Fibroblast of skin of left biceps (primary cell): ENCODE data around the gene CDC40.

Experiments used
- DNase-seq, 2 experiments: peaks; one replicate each; pipeline ENCODE4 v3.0.0-alpha.2; 2013; ENCODE audit warnings: low read depth in 2 of 2

The CDC40 gene

DNA sequence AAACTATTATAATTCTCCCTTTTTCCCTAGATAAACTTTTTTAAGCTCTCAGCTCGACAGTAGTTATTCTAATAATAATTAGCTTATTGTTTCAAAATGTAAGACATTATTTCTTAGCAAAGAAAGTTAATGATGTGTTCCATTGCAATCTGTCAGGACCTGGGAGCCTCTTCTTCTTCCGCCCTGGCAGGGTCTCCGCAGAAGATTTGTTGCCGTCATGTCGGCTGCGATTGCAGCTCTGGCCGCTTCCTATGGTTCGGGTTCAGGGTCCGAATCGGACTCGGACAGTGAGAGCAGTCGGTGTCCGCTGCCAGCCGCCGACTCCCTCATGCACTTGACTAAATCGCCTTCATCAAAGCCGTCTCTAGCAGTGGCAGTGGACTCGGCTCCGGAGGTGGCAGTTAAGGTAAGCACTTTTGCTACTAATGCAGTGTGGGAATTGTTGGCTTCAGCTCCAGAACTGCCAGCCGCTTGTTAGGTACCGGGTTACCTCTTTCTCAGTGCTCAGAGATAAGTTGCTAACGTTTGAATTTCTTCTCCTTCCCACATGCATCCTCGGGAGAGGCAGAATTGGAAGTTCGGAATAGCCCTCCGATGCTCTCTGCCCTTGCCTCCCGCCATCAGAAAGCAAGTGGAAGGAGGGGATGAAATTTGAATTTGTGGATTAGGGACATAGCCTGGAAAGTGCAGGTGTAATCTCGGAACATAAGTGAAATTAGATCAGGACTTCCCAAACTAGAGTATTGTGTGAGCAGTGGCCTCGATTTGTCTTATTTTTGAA is at the start of gene CDC40:
TSS of gene CDC40 (plus strand) at position 200 of the 781 bp plus-strand sequence. CDS start at position 218, 18 bp downstream.
- no peak for DNase-seq

- no peak for DNase-seq
Measured at GRCh38 chr6:110137924-110138887, 42.0 kb upstream of the CDC40 start.

- DNase-seq: no peak
Measured at GRCh38 chr6:110139052-110139451, 41.2 kb upstream of the CDC40 start.

DNA sequence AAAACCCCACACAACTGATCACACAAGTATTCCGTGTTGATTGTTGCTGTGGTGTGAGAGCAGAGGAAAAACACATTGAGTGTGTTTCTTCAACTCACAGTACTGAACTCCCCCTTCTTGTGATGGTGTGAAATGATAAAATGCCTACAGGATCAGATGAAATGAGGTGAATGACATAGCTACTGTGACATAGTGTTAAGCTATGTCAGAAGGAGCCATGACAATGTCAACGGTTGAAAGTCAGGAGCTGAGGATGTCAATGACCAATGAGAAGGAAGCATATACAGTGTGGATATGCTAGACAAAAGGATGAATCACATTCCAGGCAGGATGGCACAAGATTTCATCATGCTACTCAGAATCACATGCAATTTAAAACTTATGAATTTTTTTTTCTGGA is 39.6 kb upstream of the CDC40 start:
- peak; percentile 37 to 50 for DNase-seq

- DNase-seq: no peak
Measured at GRCh38 chr6:110147870-110148269, 32.4 kb upstream of the CDC40 start.

DNA sequence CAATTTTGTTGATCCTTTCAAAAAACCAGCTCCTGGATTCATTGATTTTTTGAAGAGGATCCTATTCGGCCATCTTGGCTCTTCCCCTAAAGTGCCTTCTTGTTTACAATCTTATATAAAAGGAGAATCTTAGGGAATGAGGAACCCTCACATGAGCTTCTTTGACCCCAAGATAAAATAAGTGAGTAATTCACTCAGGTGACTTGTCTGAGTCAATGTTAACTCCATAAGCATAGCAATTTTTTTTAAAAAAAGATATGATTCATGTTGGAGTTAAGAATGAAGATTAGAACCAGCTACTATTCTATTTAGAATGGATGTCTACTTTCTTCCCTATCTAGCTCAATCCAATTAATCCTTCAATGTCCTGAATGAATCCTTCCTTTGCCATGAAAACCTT is 21.7 kb upstream of the CDC40 start:
- DNase-seq: no peak

DNA sequence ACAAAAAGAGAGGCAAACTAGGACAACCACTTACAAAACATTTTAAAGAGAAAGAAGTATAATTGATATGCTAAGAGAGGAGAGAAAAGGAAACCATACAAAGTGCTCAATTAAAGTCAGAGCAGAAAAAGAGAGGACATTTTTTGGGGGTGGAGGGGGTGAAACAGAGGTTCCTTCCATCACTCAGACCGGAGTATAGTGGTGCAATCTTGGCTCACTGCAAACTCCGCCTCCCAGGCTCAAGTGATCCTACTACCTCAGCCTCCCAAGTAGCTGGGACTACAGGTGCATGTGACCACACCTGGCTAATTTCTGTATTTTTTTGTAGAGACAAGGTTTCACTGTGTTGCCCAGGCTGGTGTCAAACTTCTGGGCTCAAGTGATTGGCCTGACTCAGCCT is 10.1 kb upstream of the CDC40 start:
- DNase-seq: no peak

GRCh38 chr6:110173506-110174132 is 6.6 kb upstream of the CDC40 start:
- no peak for DNase-seq

GRCh38 chr6:110178626-110179405 is 1.4 kb upstream of the CDC40 start:
- peak in 1 of 2 experiments; percentile 21 for DNase-seq

GRCh38 chr6:110179406-110180227 is 610 bp upstream of the CDC40 start, which contains the start of gene WASF1:
Gene WASF1 (minus strand): TSS chr6:110179670. CDS start chr6:110127601, 52,069 bp downstream.
- DNase-seq: peak; percentile 98

GRCh38 chr6:110181131-110182030 is 1.2 kb downstream of the CDC40 start:
- no peak for DNase-seq

GRCh38 chr6:110183292-110183885 is 3.2 kb downstream of the CDC40 start:
- DNase-seq: no peak

GRCh38 chr6:110185879-110186278 is 5.7 kb downstream of the CDC40 start:
- DNase-seq: no peak

DNA sequence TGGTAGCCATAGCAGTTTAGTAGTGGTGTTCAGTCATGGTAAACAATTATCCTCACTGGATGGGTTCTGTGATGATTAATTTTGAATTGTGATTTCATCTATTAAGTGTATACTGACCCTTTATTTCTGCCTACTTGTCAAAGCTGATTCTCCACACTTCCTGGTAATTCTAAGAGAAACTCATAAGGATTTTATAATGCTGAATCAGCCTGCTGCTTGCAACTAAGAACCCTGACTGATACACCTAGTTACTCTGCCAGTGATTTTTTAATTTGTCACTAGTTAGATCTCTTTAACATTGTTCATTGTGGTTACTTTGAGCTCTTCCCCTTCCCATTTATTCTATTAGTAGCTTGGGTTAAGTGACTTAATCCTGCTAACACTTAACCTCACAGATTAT is 8.6 kb downstream of the CDC40 start:
- no peak for DNase-seq

DNA sequence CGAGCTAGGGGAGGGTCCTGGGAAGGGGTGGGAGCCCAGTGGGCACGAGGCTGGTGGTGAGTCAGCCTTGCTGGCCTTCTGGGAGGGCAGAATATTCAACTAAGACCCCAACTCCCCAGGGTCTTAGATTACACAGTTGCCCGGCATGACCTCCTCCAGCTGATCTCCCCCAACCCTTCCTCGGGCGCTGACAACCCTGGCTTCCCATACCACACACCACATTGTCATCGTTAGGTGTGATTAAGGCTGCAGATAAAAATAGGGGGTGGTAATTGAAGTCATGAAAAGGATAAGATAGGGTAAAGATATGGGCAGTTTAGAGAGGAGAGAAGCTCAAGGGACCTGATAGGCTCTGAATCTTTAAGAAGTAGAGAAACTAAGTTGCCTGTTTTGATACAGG is 10.5 kb downstream of the CDC40 start:
- DNase-seq: no peak

- no peak for DNase-seq
Measured at GRCh38 chr6:110191477-110191876, 11.2 kb downstream of the CDC40 start.

DNA sequence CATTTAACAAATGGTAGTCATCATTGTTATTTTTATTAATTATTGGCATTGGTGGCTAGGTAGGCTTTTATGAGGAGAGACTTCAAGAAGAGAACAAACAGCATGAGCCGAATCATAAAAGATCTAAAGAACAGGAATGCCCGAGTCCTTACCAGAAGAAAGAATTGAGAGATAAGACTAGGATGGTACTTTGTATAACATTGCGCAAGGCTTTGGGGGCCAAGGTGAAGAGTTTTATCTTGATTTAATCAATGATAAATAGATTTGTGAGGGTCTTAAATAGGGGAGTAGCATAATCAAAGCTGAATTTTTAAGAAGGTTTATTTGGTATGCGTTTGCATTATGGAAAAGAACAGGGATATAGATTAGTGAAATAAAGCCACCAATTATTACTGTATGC is 15.4 kb downstream of the CDC40 start:
- DNase-seq: no peak

GRCh38 chr6:110196874-110197273 is 16.6 kb downstream of the CDC40 start:
- no peak for DNase-seq

DNA sequence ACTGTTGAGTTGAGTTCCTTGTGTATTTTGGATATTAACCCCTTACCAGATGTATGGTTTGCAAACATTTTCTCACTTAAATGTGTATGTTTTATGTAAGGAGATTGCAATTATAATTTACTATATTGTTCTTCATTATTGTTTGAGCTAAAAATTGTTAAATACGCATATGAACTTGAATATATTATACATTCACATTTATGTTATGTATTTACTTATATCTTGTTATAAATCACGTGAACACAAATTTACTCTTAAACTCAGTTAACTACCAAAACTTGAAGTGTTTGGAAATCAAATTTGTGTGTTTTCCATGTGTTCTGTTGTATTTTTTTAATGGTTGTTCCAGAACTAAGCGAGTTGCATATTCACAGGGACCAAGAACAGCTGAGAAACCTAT is 18.3 kb downstream of the CDC40 start:
- no peak for DNase-seq
